Lung (tissue), 12 donors: Measurements from ENCODE around the gene EIF4E1B. TPM values are rescaled to one million over a fixed set of nuclear protein-coding genes. Genes with fewer than 3 reads are reported as not detected.

Source experiments
- ATAC-seq: fragments of 200-7000 bp; cut with Tn5 transposase; one replicate; pipeline ENCODE4 v1.9.1; 2020; ENCODE audit warnings: moderate number of reproducible peaks; ENCODE audit not compliant: insufficient read depth, low FRiP score
- DNase-seq, 3 donors: peaks; one replicate each; pipeline ENCODE4 v3.0.0-alpha.2; 2013 to 2017
- H3K27ac ChIP-seq, 2 donors: one replicate each; pipeline ENCODE4 v1.5.1; 2013; ENCODE audit warnings: mild to moderate bottlenecking in 2 of 2, moderate library complexity in 2 of 2, control low read depth in 1 of 2, inconsistent platforms in 1 of 2, low read depth in 1 of 2, low read length in 1 of 2
- H3K27me3 ChIP-seq, 3 donors: one replicate each; pipeline ENCODE4 v1.5.1; 2013; ENCODE audit warnings: low read length in 2 of 3; ENCODE audit not compliant: control insufficient read depth in 3 of 3, insufficient read depth in 3 of 3
- H3K36me3 ChIP-seq, 4 donors: one replicate each; pipeline ENCODE4 v1.5.1; 2013; ENCODE audit warnings: low read length in 4 of 4, mild to moderate bottlenecking in 1 of 4, moderate library complexity in 1 of 4; ENCODE audit not compliant: control insufficient read depth in 4 of 4, insufficient read depth in 4 of 4
- H3K4me1 ChIP-seq, 5 donors: one replicate each; pipeline ENCODE4 v1.5.1; 2013; ENCODE audit warnings: low read length in 5 of 5, mild to moderate bottlenecking in 2 of 5, moderate library complexity in 1 of 5; ENCODE audit not compliant: control insufficient read depth in 5 of 5, insufficient read depth in 5 of 5
- H3K4me3 ChIP-seq: one replicate; pipeline ENCODE4 v1.5.1; 2013; ENCODE audit warnings: mild to moderate bottlenecking, control low read depth, moderate library complexity
- H3K9ac ChIP-seq, 2 donors: one replicate each; pipeline ENCODE4 v1.5.1; 2013; ENCODE audit warnings: low read length in 2 of 2, control low read depth in 1 of 2; ENCODE audit not compliant: insufficient read depth in 1 of 2
- H3K9me3 ChIP-seq, 4 donors: one replicate each; pipeline ENCODE4 v1.5.1; 2013; ENCODE audit warnings: low read length in 3 of 4, mild to moderate bottlenecking in 1 of 4, moderate library complexity in 1 of 4; ENCODE audit not compliant: control insufficient read depth in 4 of 4, insufficient read depth in 3 of 4
- WGBS, 2 donors: extraction: QIAGEN DNeasy Blood & Tissue Kit; methylation state at CpG; one replicate each; pipeline ENCODE4 v1.1.7; 2013; 5-methylcytosine and 5-hydroxymethylcytosine counted together
- polyA plus RNA-seq, 2 donors: library from polyadenylated mRNA; stranded (reverse); fragments of 200-250 nt; gene quantifications; one replicate each; pipeline ENCODE4 v1.2.1, GENCODE V29; 2013
- total RNA-seq, 2 donors: library from RNA; depleted of rRNA in 1 of 2; stranded (reverse); fragments of >200 nt in 1 of 2; gene quantifications; one replicate each; pipeline ENCODE4 v1.2.1, GENCODE V29; 2014 to 2021
- TF ChIP-seq, protein P1 (sequence below): IDR thresholded peaks from 2 replicates; pipeline ENCODE4 v1.5.1; 2012; ENCODE audit warnings: mild to moderate bottlenecking; ENCODE audit errors: control extremely low read depth, extremely low read depth
- donor health status: control.
- donor health status: control.
- donor health status: Bipolar disorder and iron deficiency.
- donor health status: healthy.
- donor health status: DM: yes; HTN: yes; CAD: no.

The EIF4E1B gene
- total and polyA plus RNA-seq, 4 donors, result not detected

DNA sequence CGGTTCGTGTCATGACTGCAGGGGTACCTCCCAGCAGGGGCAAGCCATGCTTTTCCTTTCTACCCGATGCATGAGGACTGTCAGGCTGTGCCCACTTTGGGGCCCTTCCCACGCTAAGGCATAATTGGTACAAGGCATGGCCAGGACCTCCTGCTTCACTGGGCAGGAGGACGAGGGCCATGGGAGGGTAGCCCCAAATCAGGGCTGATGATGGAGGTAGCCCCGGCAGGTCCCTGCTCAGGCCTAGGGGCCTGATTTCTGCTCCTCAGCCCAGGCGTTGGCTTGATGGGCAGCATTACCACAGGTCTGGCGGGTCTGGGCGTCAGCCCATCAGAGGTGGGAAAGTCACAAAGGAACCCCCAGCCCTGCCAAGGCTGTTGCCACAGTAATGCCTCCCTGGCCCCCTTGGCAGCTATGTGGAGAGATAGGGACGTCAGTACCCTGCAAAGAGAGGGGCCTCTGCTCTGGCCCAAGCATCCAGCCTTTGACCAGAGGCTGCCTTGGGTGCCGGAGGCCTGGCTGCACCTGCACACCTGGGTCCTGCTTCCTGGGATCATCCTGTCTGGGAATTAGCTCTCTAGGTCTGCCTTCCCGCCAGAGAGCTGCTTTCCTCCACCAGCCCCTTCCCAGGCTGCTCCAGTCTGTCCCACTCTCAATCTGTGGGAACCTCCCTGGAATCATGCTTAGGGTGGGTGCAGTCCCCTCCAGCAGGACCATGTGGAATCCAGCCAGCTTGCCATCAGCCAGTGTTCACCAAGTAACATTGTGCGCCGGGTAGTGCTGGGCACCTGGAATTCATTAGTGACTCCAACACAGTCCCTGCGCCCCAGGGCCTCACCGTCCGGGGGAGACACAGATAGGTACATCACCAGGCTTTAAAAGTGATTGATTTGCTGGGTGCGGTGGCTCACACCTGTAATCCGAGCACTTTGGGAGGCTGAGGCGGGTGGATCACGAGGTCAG is 32.2 kb downstream of the EIF4E1B start:
- Histone ChIP-seq H3K9me3 (no peaks in the 10 kb centered on the region), H3K27me3 (peaks cover 0 to 21% (median 4%) of the 10 kb centered on the region in 3 donors), H3K4me3 (no peak overlapping the region), H3K4me1 (peaks cover 0 to 9% (median 0%) of the 10 kb centered on the region in 5 donors), H3K27ac (no peak overlapping the region), H3K36me3 (no peaks in the 10 kb centered on the region), H3K9ac (no peak overlapping the region)
- no peak for ATAC-seq
- TF ChIP-seq, protein P1, sequence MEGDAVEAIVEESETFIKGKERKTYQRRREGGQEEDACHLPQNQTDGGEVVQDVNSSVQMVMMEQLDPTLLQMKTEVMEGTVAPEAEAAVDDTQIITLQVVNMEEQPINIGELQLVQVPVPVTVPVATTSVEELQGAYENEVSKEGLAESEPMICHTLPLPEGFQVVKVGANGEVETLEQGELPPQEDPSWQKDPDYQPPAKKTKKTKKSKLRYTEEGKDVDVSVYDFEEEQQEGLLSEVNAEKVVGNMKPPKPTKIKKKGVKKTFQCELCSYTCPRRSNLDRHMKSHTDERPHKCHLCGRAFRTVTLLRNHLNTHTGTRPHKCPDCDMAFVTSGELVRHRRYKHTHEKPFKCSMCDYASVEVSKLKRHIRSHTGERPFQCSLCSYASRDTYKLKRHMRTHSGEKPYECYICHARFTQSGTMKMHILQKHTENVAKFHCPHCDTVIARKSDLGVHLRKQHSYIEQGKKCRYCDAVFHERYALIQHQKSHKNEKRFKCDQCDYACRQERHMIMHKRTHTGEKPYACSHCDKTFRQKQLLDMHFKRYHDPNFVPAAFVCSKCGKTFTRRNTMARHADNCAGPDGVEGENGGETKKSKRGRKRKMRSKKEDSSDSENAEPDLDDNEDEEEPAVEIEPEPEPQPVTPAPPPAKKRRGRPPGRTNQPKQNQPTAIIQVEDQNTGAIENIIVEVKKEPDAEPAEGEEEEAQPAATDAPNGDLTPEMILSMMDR, result no peak
- no peak for DNase-seq
- 86 to 91% methylated on average over 21 of the region's 21 CpGs for WGBS, 2 donors

DNA sequence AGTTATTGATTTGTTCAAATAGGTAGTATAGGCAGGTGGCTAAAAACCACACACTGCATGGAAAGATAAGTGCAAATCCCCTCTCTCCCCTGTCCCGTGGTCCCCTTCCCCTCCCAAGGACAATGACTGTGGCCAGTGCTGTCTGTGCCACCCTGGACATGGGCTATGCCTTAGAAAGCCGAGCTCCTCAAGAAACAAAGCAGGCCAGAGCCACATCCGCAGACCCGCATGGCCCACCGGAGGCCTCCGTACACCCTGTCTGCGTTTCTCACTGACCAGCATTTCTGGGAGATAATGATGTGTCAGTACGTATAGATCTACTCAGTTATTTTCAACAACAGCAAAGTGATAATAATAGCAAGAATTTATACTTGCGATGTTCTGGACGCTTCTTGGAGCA is 33.1 kb downstream of the EIF4E1B start:
- ATAC-seq (no peak), DNase-seq (no peak)
- peaks cover 0 to 21% (median 4%) of the 10 kb centered on the region in 3 donors for H3K27me3 ChIP-seq
- H3K9me3 ChIP-seq, result no peaks in the 10 kb centered on the region
- no peak overlapping the region for H3K27ac ChIP-seq
- no peaks in the 10 kb centered on the region for H3K36me3 ChIP-seq
- H3K9ac ChIP-seq, result no peak overlapping the region
- TF ChIP-seq, protein P1, result no peak
- 85 to 94% methylated on average over 10 of the region's 10 CpGs for WGBS, 2 donors
- H3K4me1 ChIP-seq, result peaks cover 0 to 5% (median 0%) of the 10 kb centered on the region in 5 donors
- no peak overlapping the region for H3K4me3 ChIP-seq

DNA sequence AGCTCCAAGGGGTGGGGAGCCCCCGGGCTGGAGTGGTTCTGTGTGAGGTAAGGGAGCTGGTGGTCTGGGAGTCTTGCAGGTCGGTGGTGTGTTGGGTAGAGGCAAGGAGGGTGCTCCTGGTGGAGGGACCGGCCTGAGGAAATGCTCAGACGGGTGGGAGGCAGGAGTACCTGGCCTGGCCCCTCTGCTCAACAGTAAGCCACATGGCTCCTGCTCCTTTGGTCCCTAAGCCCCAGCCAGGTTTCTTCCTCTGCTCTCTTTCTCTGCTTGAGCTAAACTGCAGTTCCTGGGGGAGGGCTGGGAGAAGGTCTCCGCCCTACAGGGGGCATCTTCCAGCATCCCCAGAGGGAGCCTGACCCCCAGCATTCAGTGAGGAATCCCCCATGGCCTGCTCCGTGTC is 34.0 kb downstream of the EIF4E1B start:
- H3K27me3 ChIP-seq, result peaks cover 0 to 25% (median 4%) of the 10 kb centered on the region in 3 donors
- H3K4me1 ChIP-seq, result peaks cover 0 to 5% (median 0%) of the 10 kb centered on the region in 5 donors
- H3K27ac ChIP-seq, result no peak overlapping the region

More for the DNA sequence above, 34.0 kb downstream of the EIF4E1B start:
- 34% methylated on average over 5 to 6 of the region's 6 CpGs for WGBS, 2 donors
- no peak overlapping the region for H3K4me3 ChIP-seq
- no peaks in the 10 kb centered on the region for H3K36me3 ChIP-seq
- H3K9me3 ChIP-seq, result no peaks in the 10 kb centered on the region
- H3K9ac ChIP-seq, result no peak overlapping the region
- TF ChIP-seq, protein P1, result no peak
- DNase-seq, result no peak
- ATAC-seq, result no peak
